DMS 273 (cell line): Measurements from ENCODE around the gene FLYWCH1.

Source experiments
- DNase-seq: peaks from one replicate; lab custom pipeline; 2025; ENCODE audit not compliant: unreplicated experiment; lab: John Stamatoyannopoulos, UW

FLYWCH1 gene

DNA sequence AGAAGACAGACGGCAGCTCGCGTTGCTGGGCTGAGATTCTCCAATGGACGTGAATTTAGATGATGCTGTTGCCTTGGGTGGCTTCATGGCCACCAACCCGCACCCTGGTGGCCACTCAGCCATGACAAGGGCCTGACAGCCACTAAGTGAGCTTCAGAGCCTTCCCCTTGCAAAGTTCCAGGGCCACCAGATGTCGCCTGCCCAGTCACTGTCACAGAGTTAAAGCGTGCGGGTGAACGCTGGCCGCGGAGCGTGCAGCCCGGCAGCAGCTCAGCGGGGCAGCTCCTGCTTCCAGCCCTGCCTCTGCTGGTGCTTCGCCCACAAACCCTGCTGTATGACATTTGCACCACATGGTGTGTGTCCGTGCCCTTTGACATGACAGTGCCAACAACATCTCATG is 39.0 kb downstream of the FLYWCH1 start:
- no peak for DNase-seq

DNA sequence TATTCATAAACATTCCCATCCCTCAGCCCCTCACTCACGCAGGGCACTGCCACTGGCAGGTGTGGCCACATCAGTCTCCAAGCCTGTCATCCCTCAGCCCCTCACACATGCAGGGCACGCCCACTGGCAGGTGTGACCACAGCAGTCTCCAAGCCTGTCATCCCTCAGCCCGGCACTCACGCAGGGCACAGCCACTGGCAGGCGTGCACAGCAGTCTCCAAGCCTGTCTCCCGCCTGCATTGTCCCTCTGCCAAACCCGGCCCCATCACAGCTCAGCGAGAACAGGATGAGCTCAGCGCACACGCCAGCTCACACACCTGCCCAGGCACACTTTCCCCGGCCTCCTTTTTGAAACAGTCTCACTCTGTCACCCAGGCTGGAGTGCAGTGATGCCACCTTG is 40.9 kb downstream of the FLYWCH1 start:
- no peak for DNase-seq

DNA sequence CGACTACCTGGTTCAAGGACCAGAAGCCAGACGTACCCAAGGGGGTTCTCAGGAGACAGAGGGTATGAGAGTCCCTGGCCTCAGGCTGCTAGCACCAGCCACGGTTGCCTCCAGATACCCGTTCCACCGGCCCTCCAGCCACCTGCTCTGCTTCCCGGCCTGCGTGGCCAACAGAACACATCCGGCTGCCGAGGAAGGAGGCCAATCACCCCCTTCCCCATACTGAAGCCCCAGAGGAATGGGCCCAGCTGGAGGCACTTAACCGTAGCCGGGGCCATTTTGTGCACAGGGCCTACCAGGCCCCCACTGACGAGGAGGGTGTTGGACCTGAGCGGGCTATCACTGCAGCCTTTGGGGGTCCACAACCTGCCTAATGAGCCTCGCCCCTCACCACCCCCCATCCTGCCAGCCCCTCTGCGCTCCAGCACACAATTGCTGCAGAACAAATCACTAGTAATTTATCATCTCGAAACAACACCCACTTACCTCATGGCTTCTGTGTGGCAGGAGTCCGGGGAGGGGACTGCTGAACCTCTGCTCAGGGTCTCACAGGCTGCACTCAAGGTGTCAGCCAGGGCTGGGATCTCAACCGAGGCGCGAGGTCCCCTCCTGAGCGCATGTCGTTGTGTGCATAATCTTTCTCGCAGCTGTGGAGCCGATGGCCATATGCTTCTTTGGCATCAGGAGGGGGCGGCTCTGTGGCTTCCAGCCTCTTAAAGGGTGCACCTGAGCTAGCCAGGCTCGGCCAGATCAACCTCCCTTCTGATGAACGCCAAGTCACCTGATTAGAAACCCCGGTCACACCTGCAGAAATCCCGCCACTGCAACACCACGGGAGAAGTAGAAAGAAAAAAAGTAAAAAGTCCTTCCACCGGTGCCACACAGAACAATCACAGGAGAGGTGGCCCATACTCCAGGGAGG is 42.2 kb downstream of the FLYWCH1 start:
- peak; percentile 76 for DNase-seq

DNA sequence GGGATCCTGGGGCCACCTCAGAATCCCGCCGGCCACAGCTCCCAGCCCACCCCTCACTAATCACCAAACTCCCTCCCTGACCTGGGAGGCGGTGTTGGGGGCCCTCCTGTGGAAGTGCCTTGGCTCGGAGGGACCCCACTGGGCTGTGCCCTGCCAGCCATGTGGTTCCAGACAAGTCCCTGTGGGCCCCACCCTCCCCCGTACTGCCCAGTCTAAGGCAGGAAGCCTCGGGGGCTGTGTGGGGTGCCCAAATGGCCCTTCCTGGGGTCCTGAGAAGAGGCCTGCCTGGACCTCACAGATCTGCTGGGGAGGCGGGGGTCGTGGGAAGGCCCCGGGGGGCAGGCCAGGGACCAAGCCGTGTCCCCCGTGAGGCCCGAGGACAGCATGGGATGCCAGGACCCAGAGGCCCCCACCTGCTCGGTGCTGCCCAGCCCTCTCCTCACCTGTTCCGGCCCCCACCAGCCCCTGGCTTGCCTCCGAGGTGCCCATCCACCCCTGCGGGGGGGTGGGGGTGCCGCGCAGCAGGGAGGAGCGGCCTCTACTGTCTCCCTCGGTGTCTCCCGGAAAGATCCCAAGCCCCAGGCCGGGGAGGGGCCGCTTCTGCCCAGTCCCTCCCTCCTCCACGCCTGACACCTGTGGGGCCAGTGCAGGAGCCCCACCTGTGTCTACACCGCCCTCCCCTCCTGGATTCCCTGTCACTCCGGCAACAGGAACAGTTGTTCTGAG is 43.1 kb downstream of the FLYWCH1 start:
- DNase-seq = no peak

DNA sequence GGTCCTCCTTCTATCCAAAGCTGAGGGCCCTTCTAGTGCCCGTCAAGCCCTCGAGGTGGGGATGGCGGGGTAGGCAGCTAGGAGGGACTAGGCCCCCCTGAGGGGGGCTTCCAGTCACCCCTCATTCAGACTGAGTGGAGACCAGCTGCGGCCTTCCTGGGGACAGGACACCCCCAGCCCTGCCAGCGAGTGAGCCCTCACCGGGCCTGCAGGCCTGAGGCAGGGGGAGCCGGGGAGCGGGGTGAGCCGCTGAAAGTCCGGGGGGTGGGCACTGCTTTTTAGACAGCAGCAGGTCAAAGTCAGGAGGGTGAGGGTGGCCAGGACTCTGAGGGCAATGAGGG is 43.7 kb downstream of the FLYWCH1 start:
- DNase-seq = no peak

DNA sequence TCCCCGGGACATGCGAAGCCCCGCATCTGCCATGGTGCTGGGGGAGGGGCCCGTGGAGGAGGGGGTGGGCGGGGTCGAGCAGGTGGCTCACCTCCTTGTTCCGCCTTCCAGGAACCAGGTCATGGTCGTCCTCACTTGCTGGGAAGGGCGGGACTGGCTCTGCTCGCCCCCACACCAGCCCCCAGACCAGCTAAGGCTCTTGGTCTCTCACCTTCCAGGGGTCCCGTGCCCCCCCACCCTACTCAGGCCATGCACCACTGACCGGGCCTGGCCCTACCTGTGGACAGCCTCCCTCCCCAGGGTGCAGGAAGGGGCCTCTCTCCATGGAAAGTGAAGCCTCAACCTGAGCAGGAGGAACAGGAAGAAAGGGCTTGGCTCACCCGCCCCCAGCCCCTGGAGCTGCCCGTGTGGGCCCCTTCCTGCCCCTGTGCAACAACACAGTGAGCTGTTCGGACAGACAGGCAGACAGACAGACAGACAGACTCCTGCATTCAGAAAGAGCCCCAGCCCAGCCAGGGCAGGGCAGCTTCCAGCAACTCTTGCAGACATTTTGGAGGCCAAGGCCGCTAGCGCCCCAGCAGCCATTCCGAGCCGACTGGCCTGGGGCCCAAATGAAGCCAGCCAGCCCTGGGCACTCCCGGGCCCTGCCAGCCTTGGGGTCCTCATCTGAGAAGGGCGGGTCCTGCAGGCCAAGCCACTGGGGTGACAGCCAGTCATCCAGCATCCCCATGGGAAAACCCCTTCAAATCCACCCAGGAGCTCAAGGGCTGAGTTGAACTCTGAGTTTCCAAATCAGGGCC is 44.2 kb downstream of the FLYWCH1 start:
- no peak for DNase-seq

DNA sequence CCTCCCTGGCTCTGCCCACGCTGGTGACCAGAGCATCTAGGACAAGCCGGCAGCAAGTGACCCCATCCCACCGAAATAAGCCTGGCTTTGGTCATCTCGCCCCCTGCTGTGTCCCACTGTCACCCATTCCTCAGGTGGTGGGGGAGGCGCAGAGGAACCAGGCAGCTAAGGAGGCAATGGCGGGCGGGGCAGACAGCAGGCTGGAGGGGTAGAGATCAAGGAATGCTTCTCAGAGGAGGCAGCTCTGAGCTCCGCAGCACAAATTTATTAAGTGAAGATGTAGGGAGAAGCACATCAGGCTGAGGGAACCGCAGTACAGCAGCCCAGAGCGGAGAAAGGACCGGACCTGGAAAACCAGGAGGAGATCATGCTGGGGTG is 44.8 kb downstream of the FLYWCH1 start:
- DNase-seq = no peak

DNA sequence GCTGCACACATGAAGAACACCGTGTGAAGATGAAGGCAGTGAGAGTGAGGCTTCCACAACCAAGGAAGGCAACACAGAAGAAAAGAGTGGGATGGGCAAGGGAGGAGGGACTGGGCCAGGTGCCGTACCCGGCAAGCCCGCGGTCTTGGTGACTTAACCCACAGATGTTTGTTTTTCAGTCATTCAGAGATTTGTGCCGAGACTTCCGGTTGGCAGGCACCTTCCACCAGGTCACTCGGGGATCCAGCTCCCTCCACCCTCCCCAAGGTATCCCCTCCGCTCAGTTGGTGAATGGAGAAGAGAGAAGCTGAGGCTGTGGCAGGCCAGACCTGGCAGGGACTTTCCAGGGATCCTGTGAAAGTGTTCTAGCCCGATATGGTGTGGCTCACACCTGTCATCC is 47.5 kb downstream of the FLYWCH1 start:
- no peak for DNase-seq

DNA sequence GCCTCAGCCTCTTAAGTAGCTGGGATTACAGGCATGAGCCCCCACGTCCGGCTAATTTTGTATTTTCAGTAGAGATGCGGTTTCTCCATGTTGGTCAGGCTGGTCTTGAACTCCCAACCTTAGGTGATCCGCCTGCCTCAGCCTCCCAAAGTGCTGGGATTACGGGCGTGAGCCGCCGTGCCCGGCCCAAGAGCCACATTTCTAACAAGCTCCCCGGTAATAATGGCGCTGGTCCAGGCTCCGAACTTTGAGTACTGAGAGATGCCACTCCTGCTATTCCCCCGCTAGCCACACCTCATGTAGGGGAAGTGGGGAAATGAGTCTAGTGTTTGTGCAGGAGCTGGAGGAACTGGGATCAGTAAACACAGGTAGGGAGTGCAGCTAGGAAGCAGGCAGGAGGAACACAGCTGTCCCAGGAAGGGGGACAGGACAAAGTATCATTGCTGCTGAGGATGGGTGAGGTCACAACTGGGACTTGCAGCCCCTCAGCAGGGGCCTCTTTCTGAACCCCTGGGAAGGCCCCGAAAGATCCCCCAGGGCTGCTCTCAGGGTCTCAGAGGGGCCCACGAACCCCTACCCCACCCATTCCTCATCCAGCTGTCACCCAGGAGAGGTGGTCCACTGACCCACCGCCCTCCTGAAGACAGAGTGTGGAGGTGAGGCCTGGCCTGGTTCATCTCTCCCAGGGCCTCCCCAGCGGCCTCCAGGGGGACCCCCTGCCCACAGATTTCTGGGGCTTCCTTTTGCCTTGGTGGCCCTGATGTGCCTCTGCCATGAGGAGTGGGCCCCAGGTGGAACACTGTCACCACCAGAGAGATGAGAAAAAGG is 48.7 kb downstream of the FLYWCH1 start:
- no peak for DNase-seq

DNA sequence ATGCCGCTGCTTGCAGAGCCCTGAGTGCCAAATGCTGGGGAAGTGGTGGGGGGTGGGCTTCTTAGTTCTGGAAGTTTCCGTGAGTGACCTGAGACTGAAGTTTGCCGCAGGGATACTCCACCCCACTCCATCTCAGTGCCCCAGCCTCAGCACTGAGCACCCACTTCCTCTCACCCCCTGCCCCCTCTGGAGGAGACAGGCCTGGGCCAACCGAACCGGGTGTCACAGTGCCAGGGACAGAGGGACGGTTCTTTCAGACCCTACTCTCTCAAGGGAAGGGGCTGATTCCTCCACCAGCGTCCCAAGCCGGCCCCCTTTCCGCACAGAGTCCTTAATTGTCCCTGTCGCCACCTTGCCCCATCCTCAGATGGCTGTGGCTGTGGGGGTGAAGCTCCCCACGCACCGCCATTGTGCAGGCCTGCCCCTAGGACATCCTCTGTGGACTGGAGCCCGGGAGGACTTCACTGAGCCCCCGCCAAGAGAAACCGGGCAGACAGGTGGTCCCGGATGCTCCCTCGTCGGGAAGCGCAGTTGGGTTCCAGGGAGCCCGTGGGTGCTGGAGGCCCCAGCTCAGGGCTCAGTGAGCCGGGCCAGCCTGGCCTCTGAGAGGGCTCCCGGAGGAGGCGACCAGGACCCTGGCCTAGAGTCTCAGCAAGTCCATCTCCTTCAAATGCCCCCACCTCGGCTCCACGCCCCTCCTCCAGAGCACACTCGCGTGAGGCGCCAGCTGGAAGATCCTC is 50.8 kb downstream of the FLYWCH1 start:
- peak; percentile 60 for DNase-seq

DNA sequence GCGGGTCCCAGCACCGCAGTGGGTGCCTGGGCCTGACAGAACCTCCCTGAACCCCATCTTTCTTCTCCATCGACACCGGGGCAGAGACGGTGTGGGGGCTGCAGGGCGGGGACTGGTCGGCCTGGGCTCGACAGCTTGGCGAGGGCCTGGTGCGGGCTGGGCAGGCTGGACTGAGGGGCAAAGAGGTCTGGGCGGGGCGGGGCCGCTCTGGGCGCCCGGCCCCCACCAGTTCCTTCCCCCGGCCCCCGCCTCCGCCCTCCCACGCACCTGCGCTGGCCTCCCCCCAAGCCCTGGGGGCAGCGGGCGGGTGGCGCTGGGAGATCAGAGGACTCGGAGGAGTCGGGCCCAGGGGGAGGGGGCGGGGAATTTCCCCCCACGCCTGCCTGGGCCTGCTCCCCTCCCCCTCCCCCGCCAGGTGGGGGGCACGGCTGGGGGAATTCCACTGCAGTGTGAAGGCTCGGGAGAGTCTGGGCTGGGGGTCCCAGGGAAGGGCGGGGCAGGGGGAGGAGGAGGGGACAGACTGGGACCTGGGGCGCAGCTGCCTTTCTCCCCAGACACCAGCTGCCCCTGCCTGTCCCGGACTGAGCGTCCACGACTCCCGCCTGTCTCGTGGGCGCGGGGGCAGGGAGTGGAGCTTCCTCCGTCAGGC is 51.5 kb downstream of the FLYWCH1 start:
- no peak for DNase-seq

DNA sequence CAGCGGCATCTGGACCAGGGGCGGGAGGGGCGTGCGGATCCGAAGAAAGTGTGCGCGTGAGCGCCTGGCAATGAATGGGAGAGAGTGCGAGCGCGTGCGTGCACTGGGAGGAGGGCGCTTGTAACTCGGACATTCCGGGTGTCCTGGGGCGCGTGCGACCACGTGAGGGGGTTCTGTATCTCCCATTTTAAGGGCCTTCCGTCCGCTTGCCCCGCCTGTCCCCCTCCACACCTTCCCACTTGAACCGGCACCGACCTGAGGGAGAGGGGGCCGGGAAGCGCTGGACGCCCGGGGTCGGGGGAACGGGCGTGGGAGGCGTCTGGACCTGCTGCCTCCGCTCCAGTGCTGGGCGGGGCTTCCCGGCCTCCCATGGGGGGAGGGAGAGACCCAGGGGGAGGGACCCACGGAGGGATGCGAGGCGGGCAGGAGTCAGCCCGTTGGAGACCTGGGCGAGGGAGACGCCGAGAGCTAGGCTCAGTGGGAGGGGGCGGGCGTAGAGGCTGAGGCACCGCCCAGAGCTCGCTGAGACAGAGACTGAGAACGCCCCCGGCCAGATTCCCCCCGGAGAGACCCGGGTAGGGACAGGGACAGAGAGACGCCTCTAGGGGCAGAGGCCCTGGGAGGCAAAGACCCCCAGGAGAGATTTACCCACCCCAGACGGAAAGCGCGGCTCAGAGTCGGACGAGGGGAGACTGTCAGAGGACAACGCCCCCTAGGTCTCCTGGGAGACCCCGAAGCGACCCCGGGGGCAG is 52.2 kb downstream of the FLYWCH1 start, which contains the start of gene KREMEN2:
KREMEN2 (plus strand) TSS at position 553 of the 752 bp plus-strand sequence. CDS start 246 bp downstream, outside the sequence.
- peak; percentile 94 for DNase-seq

DNA sequence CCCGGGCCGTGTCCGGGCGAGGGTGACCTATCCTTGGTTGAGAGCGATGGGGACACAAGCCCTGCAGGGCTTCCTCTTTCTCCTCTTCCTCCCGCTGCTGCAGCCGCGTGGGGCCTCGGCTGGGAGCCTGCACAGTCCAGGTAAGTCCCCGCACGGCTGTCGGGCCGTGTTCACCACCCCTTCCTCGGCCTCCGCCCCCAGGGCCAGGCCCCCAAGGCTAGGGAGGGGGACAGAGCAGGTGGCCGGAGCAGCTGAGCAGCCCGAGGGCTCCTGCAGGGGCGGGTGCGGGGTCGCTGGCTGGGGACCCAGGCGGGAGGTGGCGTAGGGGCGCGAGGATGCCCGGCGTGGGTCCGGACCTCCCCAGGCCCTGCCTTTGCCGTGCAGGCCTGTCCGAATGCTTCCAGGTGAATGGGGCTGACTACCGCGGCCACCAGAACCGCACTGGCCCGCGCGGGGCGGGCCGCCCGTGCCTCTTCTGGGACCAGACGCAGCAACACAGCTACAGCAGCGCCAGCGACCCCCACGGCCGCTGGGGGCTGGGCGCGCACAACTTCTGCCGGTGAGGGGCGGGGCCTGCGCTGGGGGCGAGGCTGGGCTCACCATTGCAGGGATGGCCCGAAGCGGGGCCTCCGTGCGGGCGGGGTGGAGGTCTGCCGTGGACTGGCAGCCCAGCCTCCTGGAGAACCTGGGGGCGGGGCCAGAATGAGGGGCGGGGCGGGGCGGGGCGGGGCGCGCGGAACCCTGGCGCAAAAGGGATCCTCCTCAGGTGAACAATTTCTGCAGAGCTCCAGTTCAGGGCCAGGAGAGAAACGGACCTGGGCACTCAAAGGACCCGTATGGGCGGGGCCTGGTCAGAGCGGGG is 53.0 kb downstream of the FLYWCH1 start:
- DNase-seq = peak; percentile 94

DNA sequence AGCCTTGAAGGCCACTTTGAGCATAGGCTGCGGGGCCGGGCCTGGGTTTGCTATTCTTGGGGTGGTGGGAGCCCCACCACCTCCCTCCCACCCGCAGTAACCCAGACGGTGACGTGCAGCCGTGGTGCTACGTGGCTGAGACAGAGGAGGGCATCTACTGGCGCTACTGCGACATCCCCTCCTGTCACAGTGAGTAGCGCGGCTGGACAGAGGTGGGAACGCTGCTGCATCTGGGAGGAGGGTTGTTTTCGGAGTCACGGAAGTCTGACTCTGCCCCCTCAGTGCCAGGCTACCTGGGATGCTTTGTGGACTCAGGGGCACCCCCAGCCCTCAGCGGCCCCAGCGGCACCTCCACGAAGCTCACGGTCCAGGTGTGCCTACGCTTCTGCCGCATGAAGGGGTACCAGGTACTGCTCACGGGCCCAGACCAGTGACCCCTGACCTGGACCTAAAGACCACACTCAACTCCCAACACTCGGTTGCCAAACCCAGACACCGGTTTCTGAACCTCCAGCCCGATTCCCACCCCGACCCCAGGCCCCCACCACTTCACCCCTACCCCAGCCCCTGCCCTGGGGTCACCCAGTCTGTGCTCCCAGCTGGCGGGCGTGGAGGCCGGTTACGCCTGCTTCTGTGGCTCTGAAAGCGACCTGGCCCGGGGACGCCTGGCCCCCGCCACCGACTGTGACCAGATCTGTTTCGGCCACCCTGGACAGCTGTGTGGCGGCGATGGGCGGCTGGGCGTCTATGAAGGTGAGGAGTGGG is 54.5 kb downstream of the FLYWCH1 start:
- DNase-seq = no peak

DNA sequence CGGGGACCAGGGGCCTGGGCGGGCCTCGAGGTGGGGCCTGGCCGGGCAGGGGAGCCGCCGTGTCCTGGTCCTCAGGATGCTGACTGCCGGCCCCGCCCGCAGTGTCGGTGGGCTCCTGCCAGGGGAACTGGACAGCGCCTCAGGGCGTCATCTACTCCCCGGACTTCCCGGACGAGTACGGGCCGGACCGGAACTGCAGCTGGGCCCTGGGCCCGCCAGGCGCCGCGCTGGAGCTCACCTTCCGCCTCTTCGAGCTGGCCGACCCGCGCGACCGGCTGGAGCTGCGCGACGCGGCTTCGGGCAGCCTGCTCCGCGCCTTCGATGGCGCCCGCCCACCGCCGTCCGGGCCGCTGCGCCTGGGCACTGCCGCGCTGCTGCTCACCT is 55.1 kb downstream of the FLYWCH1 start:
- no peak for DNase-seq

DNA sequence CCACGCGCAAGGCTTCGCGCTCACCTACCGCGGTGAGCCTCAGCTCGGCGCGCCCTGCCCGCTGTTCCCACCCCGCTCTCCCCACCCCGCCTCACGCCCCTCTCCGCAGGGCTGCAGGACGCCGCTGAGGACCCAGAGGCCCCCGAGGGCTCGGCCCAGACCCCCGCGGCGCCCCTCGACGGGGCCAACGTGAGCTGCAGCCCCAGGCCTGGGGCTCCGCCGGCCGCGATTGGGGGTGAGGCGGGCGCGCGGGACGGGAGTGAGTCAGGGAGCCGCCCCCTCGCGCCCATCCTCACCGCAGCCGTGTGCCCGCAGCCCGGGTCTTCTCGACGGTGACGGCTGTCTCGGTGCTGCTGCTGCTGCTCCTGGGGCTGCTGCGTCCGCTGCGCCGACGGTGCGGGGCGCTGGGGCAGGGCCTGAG is 55.5 kb downstream of the FLYWCH1 start:
- no peak for DNase-seq

DNA sequence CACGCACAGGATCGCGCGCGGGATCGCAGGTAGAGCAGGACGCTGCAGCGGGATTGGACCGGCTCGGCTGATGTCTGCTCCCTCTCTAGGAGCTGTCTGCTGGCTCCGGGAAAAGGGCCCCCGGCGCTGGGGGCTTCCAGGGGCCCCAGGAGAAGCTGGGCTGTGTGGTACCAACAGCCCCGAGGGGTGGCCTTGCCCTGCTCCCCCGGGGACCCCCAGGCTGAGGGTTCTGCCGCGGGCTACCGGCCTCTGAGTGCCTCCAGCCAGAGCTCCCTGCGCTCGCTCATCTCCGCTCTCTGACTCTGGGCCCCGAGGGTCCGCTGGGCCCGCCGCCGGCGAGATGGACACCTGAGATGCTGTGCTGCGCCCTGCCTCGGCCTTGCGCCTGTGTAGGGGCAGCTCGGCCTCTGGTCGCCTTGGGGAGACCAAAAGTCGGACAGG is 56.0 kb downstream of the FLYWCH1 start:
- no peak for DNase-seq
